Measurements from ENCODE around the gene SNX6.
"Not testable (repeated sequence)": the region's sequence is repeated elsewhere in the genome, so short reads cannot be mapped to it uniquely, and the experiment has no call there.

Gene SNX6

GRCh38 chr14:34538871-34539406 lies 91.0 kb downstream of the SNX6 start:
- FAIRE-seq (no peak), DNase-seq (ENCODE audit: insufficient read length, low spot score) (no peak)
- TF ChIP-seq POLR2A (IDR thresholded peaks at IDR 0.05; ENCODE audit: low read depth, low read length), result no peak

- not testable (repeated sequence) for FAIRE-seq
Observed at GRCh38 chr14:34538096-34538495, 91.9 kb downstream of the SNX6 start.

GRCh38 chr14:34537677-34538009 lies 92.3 kb downstream of the SNX6 start:
- FAIRE-seq, result no peak
- TF ChIP-seq POLR2A (IDR thresholded peaks at IDR 0.05; ENCODE audit: low read depth, low read length), result no peak
- DNase-seq (ENCODE audit: insufficient read length, low spot score), result no peak

More at GRCh38 chr14:34538096-34538495, 91.9 kb downstream of the SNX6 start:
- DNase-seq (ENCODE audit: insufficient read length, low spot score), result not testable (repeated sequence)

DNA sequence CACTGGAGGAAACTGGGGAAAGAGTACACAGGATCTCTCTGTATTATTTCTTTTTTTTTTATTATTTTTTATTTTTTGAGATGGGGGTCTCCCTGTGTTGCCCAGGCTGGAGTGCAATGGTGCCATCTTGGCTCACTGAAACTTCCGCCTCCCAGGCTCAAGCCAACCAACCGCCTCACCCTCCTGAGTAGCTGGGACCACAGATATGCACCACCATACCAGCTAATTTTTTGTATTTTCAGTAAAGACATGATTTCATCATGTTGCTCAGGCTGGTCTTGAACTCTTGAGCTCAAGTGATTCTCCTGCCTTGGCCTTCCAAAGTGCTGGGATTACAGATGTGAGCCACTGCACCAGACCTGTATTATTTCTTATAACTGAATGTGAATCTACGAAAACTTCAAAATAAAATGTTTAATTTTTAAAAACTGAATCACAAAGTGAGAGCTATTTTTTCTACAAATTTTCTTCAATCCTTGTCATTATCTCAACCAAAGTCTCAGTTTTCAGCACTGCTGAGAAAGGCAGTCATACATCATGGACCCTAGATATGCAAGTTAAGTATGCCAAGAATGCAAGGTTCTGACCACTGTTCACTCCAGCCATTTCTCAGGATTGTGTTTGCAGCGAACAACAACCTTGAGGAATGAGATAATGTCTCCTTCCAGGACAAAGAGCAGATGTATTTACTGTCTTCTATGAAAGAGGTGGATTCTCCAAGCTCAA lies 92.8 kb downstream of the SNX6 start:
- no peak for DNase-seq (ENCODE audit: insufficient read length, low spot score)
- FAIRE-seq, result no peak
- TF ChIP-seq POLR2A (IDR thresholded peaks at IDR 0.05; ENCODE audit: low read depth, low read length), result no peak

DNA sequence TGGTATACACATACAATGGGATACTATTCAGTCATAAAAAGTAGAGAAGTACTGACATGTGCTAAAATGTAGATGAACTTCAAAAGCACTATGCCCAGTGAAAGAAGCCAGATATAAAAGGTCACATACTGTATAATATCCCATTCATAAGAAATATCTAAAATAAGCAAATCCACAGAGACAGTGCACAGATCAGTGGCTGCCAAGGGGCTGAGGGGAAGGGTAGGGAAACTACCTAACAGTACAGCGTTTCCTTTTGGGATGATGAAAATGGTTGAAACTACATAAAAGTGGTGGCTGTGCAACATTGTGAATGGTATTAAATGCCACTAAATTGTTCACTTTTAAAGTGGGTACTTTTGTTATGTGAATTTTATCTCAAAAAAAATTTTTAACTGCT lies 102.4 kb downstream of the SNX6 start:
- DNase-seq (ENCODE audit: insufficient read length, low spot score) (no peak), FAIRE-seq (peak; percentile 20)
- TF ChIP-seq POLR2A (IDR thresholded peaks at IDR 0.05; ENCODE audit: low read depth, low read length), result no peak

DNA sequence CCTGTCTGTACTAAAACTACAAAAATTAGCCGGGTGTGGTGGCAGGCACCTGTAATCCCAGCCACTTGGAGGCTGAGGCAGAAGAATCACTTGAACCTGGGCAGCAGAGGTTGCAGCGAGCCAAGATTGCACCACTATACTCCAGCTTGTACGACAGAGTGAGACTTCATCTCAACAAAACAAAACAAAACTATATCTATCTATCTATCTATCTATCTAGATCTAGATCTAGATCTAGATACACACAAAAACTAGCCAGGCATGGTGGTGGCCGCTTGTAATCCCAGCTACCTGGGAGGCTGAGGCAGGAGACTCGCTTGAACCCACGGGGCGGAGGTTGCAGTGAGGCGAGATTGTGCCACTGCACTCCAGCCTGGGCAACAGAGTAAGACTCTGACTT lies 105.7 kb downstream of the SNX6 start:
- FAIRE-seq; DNase-seq (ENCODE audit: insufficient read length, low spot score): not testable (repeated sequence)

GRCh38 chr14:34522496-34522895 lies 107.5 kb downstream of the SNX6 start:
- FAIRE-seq (no peak), DNase-seq (ENCODE audit: insufficient read length, low spot score) (no peak)
- no peak for TF ChIP-seq POLR2A (IDR thresholded peaks at IDR 0.05; ENCODE audit: low read depth, low read length)

DNA sequence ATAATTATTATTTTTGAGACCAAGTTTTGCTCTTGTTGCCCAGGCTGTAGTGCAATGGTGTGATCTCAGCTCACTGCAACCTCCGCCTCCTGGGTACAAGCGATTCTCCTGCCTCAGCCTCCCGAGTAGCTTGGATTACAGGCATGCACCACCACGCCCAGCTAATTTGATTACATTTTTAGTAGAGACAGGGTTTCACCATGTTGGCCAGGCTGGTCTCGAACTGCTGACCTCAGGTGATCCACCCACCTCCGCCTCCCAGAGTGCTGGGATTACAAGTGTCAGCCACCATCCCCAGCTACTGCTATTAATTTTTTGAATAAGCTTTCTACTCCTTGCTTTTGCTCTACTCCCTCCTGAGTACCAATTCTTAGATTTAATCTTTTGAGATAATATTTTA lies 108.9 kb downstream of the SNX6 start:
- FAIRE-seq; DNase-seq (ENCODE audit: insufficient read length, low spot score): not testable (repeated sequence)

DNA sequence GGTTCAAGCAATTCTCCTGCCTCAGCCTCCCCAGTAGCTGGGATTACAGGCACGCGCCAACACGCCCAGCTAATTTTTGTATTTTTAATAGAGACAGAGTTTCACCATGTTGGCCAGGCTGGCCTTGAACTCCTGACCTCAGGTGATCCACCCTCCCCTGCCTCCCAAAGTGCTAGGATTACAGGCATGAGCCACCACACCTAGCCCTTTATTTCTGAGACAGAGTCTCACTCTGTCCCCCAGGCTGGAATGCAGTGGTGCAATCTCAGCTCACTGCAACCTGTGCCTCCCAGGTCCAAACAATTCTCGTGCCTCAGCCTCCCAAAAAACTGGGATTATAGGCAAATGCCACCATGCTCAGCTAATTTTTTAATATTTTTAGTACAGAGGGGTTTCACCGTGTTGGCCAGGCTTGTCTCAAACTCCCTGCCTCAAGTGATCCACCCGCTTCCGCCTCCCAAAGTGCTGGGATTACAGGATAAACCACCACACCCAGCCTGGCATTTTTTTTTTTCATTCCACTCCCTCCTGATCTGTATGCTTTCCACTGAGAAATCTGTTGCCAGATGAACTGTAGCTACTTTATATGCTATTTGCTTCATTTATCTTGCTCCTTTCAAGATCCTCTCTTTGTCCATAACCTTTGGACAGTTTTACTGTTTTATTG lies 109.5 kb downstream of the SNX6 start:
- not testable (repeated sequence) for FAIRE-seq; DNase-seq (ENCODE audit: insufficient read length, low spot score)
